ENCODE data around the gene MOB3B.

DNA sequence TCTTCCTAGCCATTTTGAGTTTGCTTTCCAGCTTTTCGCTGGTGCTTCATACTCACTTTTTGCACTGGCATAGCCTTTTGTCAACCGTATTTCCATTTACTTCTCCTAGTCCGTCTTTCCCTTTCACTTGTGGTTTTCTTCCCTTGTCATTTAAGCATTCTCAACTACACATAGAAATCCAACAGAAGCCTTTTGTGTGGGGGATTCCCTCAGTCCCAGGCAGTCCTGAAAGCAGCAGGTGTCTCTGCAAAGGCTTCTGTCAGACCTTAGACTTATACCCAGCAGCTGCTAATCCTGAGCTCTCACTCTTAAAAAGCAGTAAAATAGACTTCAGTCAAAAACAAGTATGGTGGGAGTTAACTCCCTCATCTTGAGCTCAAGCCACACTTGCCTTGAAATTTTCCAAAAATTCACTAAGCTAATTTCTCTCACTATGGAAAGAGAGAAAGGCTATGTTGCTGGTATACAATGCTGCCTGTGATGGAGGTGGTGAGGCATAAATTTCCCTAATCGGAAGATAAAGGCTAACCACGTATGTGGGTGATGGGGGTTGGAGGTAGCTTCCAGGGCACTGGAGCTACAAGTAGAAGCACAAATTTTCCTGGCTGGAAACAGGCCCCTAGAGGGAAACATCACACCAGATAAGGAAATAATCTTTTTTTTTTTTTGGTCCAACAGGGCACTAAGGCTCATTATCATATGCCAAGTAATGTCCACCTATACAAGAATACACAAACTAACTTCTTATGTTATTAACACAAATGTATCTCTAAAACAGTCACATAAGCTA, 40.3 kb downstream of the MOB3B start:
- TF ChIP-seq RAD21 (conservative IDR thresholded peaks at IDR 0.05 in 1 of 2, IDR thresholded peaks at IDR 0.05 in 1 of 2) (no peak), CHD2 (IDR thresholded peaks at IDR 0.05; ENCODE audit: low read length, partially characterized antibody) (no peak), JUN (IDR thresholded peaks at IDR 0.05) (no peak), CTCF (IDR thresholded peaks at IDR 0.05) (no peak)
